ENCODE data around the gene DRC7.

DNA sequence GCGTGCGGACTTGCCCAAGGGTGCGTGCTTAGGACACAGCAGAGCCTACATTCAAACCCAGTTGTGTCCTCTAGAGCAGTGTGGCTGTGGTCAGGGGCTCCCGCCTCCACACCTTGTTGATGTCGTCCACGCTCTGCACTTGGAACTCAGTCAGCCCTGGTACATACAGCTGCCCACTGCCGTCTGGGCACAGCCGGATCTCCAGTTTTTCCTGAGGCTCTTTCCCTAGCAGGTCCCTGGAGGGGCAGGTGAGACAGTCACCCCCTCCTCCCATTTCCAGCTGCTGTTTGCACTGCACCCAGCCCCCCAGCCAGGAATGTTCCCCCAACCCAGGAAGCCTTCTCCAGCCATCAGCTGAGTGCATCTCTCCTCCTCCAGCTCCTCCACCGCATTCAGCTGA, 66.7 kb downstream of the DRC7 start:
- TF ChIP-seq, protein P1, sequence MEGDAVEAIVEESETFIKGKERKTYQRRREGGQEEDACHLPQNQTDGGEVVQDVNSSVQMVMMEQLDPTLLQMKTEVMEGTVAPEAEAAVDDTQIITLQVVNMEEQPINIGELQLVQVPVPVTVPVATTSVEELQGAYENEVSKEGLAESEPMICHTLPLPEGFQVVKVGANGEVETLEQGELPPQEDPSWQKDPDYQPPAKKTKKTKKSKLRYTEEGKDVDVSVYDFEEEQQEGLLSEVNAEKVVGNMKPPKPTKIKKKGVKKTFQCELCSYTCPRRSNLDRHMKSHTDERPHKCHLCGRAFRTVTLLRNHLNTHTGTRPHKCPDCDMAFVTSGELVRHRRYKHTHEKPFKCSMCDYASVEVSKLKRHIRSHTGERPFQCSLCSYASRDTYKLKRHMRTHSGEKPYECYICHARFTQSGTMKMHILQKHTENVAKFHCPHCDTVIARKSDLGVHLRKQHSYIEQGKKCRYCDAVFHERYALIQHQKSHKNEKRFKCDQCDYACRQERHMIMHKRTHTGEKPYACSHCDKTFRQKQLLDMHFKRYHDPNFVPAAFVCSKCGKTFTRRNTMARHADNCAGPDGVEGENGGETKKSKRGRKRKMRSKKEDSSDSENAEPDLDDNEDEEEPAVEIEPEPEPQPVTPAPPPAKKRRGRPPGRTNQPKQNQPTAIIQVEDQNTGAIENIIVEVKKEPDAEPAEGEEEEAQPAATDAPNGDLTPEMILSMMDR (IDR thresholded peaks at IDR 0.05): no peak
- TF ChIP-seq POLR2A (IDR thresholded peaks at IDR 0.05): no peak

Measured in esophagus squamous epithelium (tissue), 4 donors.